ENCODE measurements around the gene FRMPD1. TPM values are rescaled to one million over a fixed set of nuclear protein-coding genes. Genes with fewer than 3 reads are reported as not detected.

Gene FRMPD1
- total RNA-seq, 4 donors from 2014 or later, result 12.9 to 23.9 (median 16.2) TPM

DNA sequence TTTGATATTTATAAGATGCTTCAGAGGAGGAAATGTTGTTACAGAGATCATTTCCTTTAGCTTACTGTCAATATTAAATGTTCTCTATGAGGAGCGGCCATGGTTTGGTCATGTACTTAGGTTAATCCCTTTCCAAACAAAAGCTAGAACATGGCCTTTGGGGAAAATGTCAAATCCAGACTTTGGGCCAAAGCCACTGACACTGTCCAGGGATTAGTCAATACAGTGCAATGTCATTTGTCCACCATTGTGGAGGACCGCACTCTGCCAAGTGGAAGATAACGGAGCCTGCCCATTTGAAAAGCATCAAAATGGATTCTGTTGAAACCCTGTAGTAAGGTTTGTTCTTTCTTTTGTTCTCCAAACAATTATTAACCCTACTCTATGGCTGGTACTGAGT lies 50.1 kb downstream of the FRMPD1 start:
- intact Hi-C loops (cut with DNase I; ENCODE audit: low total_unique reads), result no loop called here
- no peak for TF ChIP-seq POLR2A (IDR thresholded peaks at IDR 0.05)
- TF ChIP-seq, protein P1, sequence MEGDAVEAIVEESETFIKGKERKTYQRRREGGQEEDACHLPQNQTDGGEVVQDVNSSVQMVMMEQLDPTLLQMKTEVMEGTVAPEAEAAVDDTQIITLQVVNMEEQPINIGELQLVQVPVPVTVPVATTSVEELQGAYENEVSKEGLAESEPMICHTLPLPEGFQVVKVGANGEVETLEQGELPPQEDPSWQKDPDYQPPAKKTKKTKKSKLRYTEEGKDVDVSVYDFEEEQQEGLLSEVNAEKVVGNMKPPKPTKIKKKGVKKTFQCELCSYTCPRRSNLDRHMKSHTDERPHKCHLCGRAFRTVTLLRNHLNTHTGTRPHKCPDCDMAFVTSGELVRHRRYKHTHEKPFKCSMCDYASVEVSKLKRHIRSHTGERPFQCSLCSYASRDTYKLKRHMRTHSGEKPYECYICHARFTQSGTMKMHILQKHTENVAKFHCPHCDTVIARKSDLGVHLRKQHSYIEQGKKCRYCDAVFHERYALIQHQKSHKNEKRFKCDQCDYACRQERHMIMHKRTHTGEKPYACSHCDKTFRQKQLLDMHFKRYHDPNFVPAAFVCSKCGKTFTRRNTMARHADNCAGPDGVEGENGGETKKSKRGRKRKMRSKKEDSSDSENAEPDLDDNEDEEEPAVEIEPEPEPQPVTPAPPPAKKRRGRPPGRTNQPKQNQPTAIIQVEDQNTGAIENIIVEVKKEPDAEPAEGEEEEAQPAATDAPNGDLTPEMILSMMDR (IDR thresholded peaks at IDR 0.05), result no peak
- DNase-seq (ENCODE audit: low spot score in 2 of 2), result no peak
- H3K4me3 ChIP-seq (ENCODE audit: low read depth, poor library complexity, severe bottlenecking), result no peak overlapping the region
- WGBS, 2 donors, result 91 to 95% methylated on average over 3 of the region's 3 CpGs

DNA sequence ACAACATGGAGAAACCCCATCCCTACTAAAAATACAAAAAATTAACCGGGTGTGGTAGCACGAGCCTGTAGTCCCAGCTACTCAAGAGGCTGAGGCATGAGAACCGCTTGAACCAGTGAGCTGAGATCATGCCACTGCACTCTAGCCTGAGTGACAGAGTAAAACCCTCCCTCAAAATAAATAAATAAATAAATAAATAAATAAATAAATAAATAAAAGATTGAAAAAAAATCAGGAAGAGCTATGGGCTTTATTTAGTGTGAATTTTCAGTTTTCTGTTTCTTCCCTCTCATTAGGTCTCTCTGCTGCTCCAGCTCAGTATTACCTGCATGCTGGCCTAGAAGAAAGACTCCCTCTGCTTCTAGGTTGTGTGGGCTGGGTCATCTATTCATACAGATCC lies 55.0 kb downstream of the FRMPD1 start:
- TF ChIP-seq, protein P1 (IDR thresholded peaks at IDR 0.05), result no peak
- no peak for TF ChIP-seq POLR2A (IDR thresholded peaks at IDR 0.05)
- H3K4me3 ChIP-seq (ENCODE audit: low read depth, poor library complexity, severe bottlenecking), result no peak overlapping the region
- DNase-seq (ENCODE audit: low spot score in 2 of 2), result no peak
- WGBS, 2 donors, result 52 to 72% methylated on average over 3 of the region's 3 CpGs
- intact Hi-C loops (cut with DNase I; ENCODE audit: low total_unique reads), result no loop called here

DNA sequence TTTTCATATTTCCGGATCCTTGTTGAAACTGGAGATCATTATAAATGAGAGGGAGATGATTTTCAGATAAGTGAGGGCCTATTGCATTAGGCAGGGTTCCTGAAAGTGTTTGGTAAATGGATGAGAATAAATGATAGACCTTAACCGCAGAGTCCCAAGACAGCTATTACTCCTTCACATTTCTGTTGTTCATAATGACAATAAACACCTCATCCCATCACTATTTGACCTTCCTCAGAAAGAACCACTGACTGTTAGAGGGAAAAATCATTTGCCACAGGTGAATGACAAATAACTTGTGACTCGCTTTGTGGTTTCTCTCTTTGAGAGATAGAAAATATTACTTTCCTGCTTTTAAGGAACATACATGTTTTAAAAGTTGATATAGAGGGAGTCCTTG lies 55.5 kb downstream of the FRMPD1 start:
- TF ChIP-seq POLR2A (IDR thresholded peaks at IDR 0.05), result no peak
- TF ChIP-seq, protein P1 (IDR thresholded peaks at IDR 0.05), result no peak
- intact Hi-C loops (cut with DNase I; ENCODE audit: low total_unique reads), result no loop called here

DNA sequence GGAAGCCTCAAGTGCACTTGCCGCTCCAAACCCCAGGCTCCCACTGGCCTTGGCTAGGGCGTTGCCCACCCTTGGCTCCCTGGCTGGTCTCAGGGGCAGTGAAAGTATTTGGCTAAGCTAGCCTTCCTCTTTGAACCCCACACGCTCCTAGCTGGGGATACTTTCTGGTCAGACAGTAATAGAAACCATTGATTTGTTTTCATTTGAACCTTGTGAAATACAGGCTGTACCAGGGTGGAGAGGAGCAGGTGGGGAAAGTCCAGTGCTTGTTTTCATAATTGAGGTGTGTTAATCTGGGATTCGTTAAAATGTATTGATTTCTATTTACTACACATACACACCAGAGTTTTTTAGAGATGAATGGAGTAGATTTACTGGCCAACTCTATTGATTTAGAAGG lies 57.0 kb downstream of the FRMPD1 start:
- no peak overlapping the region for H3K4me3 ChIP-seq (ENCODE audit: low read depth, poor library complexity, severe bottlenecking)
- whole genome bisulfite sequencing, 2 donors, result 84 to 91% methylated on average over 4 of the region's 4 CpGs
- intact Hi-C loops (cut with DNase I; ENCODE audit: low total_unique reads), result no loop called here
- no peak for TF ChIP-seq POLR2A (IDR thresholded peaks at IDR 0.05)
- TF ChIP-seq, protein P1 (IDR thresholded peaks at IDR 0.05), result no peak
- DNase-seq (ENCODE audit: low spot score in 2 of 2), result no peak

More for the DNA sequence above, 55.5 kb downstream of the FRMPD1 start:
- 88 to 91% methylated on average over 3 of the region's 3 CpGs for WGBS, 2 donors
- DNase-seq (ENCODE audit: low spot score in 2 of 2), result no peak
- no peak overlapping the region for H3K4me3 ChIP-seq (ENCODE audit: low read depth, poor library complexity, severe bottlenecking)

DNA sequence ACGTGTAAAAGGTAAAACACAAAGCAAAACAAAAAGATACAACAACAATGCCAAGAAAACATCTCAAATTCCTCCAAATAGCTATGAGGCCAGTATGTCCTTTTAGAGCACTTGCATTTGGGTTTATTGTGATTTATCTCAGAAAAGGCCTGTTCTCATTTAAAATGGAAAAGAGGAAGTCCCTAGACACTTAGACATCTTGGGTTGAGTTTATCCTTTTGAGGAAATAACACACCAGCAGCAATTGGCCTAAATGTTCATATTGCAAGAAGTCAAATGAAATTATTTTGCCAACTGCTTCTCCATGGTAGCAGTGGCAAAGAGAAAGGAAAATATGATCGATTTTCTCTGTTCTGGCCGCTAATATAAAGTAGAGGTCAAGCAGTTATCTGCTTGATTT lies 59.3 kb downstream of the FRMPD1 start:
- 93 to 97% methylated on average over 3 of the region's 3 CpGs for WGBS, 2 donors
- intact Hi-C loops (cut with DNase I; ENCODE audit: low total_unique reads), result no loop called here
- TF ChIP-seq POLR2A (IDR thresholded peaks at IDR 0.05), result no peak
- TF ChIP-seq, protein P1 (IDR thresholded peaks at IDR 0.05), result no peak
- H3K4me3 ChIP-seq (ENCODE audit: low read depth, poor library complexity, severe bottlenecking), result no peak overlapping the region
- no peak for DNase-seq (ENCODE audit: low spot score in 2 of 2)

DNA sequence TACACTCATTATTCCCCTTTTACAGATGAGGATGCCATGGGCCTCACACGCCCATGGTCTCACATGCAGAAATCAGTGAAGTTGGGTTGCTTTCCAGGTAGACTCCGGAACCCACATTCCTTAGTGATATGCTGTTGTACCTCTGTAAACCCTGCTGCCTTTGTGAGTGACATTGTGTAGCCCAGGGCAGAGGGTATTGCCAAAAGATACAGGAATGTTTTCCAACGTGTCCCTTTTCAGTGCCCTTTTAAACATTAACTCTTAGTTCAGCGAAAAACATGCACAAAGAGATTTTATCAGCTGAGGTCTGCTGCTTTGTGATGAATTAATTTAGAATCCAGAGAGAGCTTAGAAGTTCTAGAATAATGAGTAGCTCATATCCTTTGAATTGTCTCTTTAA lies 64.5 kb downstream of the FRMPD1 start:
- no peak overlapping the region for H3K4me3 ChIP-seq (ENCODE audit: low read depth, poor library complexity, severe bottlenecking)
- no peak for DNase-seq (ENCODE audit: low spot score in 2 of 2)
- WGBS, 2 donors, result 58 to 67% methylated on average over 4 of the region's 4 CpGs
- intact Hi-C loops (cut with DNase I; ENCODE audit: low total_unique reads), result no loop called here
- TF ChIP-seq, protein P1 (IDR thresholded peaks at IDR 0.05), result no peak
